Right ventricle myocardium superior (tissue), 1 donor: ENCODE results near the gene TRPC5OS. TPM values are rescaled to one million over a fixed set of nuclear protein-coding genes. Genes with fewer than 3 reads are reported as not detected.

Experiments
- ATAC-seq: fragments of 200-7000 bp; cut with Tn5 transposase; one replicate; pipeline ENCODE4 v1.9.1; 2020; ENCODE audit warnings: mild to moderate bottlenecking; ENCODE audit not compliant: poor library complexity
- DNase-seq: peaks from one replicate; pipeline ENCODE4 v3.0.0-alpha.2; 2020
- intact Hi-C: fragments of 100-400 bp; cut with DNase I; formaldehyde crosslinking; loops from one replicate; pipeline ENCODE4 v1.11.2; 2022
- long read RNA-seq: library from polyadenylated mRNA; unstranded; transcript quantifications from one replicate; pipeline ENCODE4 v2.0.0, GENCODE V29; 2021
- total RNA-seq: library from RNA; stranded (reverse); fragmentation: NEBNext Ultra II Directional; extraction: Animal tissue kit (Norgen Biotek cat#: 25700); gene quantifications from one replicate; pipeline ENCODE4 v1.2.1, GENCODE V29; 2021
- donor health status: DM: no; HTN: yes; CAD: no; lungs with severe emphysema.

TRPC5OS gene
- total RNA-seq, result not detected
- long read RNA-seq, result 0 reads

DNA sequence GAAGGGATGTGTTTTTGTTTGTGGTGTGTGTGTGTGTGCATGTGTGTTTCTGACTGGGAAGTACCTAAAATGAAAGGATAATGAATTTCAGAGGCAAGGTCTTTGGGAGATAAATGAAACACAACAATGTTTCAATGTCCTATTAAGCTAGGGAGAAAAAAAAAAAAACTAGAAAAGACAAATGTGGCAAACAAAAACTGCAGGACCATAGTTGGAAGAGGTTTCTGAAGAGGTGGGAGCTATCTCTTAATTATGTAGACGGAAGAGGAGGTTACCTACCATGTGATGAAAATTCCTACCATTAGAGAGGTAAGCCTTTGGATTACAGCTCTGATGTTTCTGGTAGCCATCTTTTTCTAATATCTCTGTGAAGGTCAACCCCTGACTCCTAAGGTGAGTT lies at the start of gene TRPC5OS:
Gene TRPC5OS (plus strand): TSS at position 301 of the 400 bp plus-strand sequence. CDS start 25,669 bp downstream, outside the sequence.
- DNase-seq (no peak), ATAC-seq (no peak)
- intact Hi-C loops, result no loop called here

GRCh38 chrX:111829345-111829744 lies 46.6 kb upstream of the TRPC5OS start:
- no peak for ATAC-seq
- DNase-seq, result no peak
- intact Hi-C loops, result no loop called here

DNA sequence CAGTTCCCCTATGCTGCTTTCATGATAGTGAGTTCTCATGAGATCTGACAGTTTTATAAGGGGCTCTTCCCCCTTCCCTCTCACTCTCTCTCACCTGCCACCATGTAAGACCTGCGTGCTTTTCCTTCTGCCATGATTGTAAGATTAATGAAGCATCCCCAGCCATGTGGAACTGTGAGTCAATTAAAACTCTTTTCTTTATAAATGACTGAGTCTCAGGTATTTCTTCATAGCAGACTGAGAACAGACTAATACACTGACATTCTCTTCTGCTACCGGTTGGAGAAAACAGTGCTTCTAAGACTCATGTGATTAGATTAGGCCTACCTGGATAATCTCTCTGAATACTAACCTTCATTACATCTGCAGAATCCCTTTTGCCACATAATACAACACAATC lies 45.4 kb upstream of the TRPC5OS start:
- intact Hi-C loops, result no loop called here
- no peak for DNase-seq
- no peak for ATAC-seq

DNA sequence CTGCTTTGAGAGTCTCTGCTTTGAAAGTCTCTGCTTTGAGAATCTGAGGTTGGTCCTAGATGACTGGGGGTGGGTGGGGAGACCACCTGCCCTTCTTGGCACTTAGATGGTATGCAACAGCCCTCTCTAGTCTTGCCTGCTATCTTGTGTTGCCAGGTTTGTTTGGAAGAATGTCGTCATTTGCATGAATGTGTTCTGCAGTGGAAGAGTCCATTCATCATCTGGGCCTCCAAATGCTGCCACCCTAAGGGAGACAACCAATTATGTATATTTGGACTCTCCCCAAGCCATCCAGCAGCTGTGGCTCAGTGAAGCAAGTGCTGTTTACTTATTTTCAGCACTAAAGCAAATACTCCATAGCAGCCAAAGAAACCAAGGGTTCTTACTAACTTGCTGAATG lies 44.6 kb upstream of the TRPC5OS start:
- DNase-seq, result no peak
- no peak for ATAC-seq
- intact Hi-C loops, result no loop called here

- ATAC-seq (peak; percentile 59), DNase-seq (no peak)
- intact Hi-C loops, result no loop called here
These were observed 38.8 kb upstream of the TRPC5OS start for GRCh38 chrX:111837197-111837596.

GRCh38 chrX:111847491-111848133 lies 28.4 kb upstream of the TRPC5OS start:
- ATAC-seq (no peak), DNase-seq (no peak)
- intact Hi-C loops, result no loop called here

DNA sequence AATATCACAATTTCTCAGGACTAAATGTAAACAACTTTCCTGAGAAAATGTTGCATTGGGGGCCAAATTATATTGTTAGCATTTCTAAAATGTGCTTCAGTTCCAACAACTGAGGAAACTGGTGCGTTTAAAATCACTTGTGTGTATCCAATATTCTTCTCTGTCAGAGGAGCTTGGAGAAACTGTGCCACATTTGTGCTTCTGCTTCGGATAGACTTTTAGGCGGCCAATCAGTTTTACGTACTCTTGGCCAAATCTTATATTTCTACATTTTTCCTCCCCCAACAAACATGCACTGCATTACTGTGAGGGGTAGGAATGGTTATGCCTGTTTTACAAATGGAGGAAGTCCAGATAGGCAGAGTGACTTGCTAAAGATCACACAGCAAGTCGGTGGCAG lies 27.4 kb upstream of the TRPC5OS start:
- ATAC-seq (no peak), DNase-seq (no peak)
- intact Hi-C loops, result no loop called here

- no peak for DNase-seq
- ATAC-seq, result no peak
- intact Hi-C loops, result no loop called here
These were observed 25.0 kb upstream of the TRPC5OS start for GRCh38 chrX:111850975-111851374.

GRCh38 chrX:111854556-111855490 lies 21.2 kb upstream of the TRPC5OS start:
- ATAC-seq, result no peak
- DNase-seq, result no peak
- intact Hi-C loops, result no loop called here

GRCh38 chrX:111857534-111858060 lies 18.4 kb upstream of the TRPC5OS start:
- intact Hi-C loops, result no loop called here
- DNase-seq, result no peak
- no peak for ATAC-seq

GRCh38 chrX:111861605-111862004 lies 14.4 kb upstream of the TRPC5OS start:
- ATAC-seq (no peak), DNase-seq (no peak)
- intact Hi-C loops, result no loop called here

DNA sequence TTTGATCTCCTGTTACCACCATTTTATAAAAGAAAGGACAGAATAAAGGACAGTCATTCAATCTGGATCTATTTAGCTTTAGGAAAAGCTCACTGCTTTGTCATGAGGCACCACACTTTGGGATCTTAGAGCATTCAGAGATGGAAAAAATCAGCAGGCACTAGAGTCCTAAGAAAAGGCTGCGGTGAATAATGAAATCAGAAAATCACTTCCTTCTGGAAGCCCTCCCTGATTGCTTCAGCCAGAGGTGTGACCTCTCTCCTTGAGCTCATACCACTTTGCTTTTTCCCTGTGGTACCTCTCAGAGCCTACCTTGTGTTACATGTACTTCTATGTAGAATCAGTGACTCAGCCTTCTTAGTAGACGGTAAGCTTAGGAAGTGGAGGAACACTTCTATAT lies 8.7 kb upstream of the TRPC5OS start:
- intact Hi-C loops, result no loop called here
- DNase-seq (no peak), ATAC-seq (no peak)

GRCh38 chrX:111868726-111869638 lies 7.0 kb upstream of the TRPC5OS start:
- no peak for DNase-seq
- peak; percentile 20 for ATAC-seq
- intact Hi-C loops, result no loop called here

DNA sequence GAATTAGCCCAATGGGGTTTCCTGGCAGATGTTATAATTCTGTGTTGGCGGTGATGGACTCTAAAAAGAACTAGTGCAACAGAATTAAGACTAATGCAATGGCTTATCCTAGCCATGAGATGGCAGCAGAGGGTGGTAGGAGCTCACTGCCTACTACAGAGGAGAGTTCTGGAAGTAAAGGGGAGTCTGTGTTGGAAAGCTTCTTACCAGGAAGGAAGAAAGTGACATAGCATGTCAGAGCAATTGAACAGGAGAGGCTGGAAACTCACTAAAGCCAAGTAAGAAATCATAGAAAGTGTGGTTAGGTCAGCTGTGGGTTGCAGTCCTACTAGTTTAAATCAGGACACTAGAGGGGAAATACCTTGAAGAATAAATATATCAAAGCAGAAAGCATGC lies 6.3 kb upstream of the TRPC5OS start:
- intact Hi-C loops, result no loop called here
- DNase-seq, result no peak
- peak; percentile 90 for ATAC-seq

DNA sequence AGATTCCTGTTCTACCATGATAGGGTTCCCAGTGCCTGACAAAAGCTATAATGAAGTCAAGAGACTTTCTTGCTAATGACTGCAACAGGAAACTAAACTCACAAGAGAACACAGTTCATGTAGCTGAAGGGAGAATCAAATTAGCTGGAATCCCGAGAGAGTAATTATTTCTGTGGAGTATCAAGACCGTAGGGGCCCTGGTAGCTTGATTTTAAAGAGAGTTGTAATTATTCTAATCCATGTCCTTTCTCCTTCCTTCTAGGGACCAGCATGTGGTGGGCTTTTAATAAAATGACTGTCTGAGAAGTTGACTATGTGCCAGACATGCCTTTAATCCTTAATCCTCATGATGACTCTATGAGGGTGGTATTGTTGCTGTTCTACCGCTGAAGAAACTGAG lies 1.7 kb upstream of the TRPC5OS start:
- ATAC-seq, result no peak
- intact Hi-C loops, result no loop called here
- no peak for DNase-seq

GRCh38 chrX:111876646-111877045 lies 665 bp downstream of the TRPC5OS start:
- DNase-seq, result no peak
- intact Hi-C loops, result no loop called here
- ATAC-seq, result no peak

GRCh38 chrX:111877681-111878080 lies 1.7 kb downstream of the TRPC5OS start:
- no peak for ATAC-seq
- DNase-seq, result no peak
- intact Hi-C loops, result no loop called here

- ATAC-seq (no peak), DNase-seq (no peak)
- intact Hi-C loops, result loop anchor here (10.0 kb wide), 1 partner anchor 164 kb away; no protein-coding TSS in a partner anchor
These were observed 4.8 kb downstream of the TRPC5OS start for GRCh38 chrX:111880735-111881134.

DNA sequence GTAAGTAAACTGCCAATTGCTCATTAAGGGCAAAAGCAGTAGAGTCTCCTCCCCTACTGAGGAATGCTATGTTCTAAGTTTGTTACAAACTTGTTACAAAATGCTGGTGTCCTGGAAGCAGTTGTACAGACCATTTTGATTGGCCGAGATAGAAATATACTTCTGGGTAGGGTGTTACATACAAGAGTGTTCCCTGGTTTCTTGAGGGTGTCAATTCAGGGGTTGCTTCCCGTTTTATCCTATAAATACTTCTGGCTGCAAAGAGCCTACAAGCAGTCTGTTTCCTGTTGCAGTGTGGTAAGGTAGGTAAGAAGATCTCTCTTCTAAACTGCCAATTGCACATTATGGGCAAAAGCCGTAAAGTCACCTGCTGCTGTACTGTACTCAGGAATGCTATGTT lies 5.7 kb downstream of the TRPC5OS start:
- intact Hi-C loops, result loop anchor here (10.0 kb wide), 1 partner anchor 163 kb away; no protein-coding TSS in a partner anchor
- ATAC-seq (no peak), DNase-seq (no peak)
